Activated gamma-delta T cell treated with Interleukin-2 at 50 U/mL for 16 hours (primary cell): Measurements from ENCODE around the gene TRPM4.

ENCODE experiments used
- DNase-seq: peaks from one replicate; pipeline ENCODE4 v3.0.0-alpha.2; 2020

TRPM4 gene

GRCh38 chr19:49241769-49242168, 84.2 kb downstream of the TRPM4 start:
- no peak for DNase-seq

GRCh38 chr19:49243129-49243528, 85.5 kb downstream of the TRPM4 start:
- no peak for DNase-seq

GRCh38 chr19:49243726-49244125, 86.1 kb downstream of the TRPM4 start:
- DNase-seq, result no peak

- DNase-seq, result no peak
Observed at GRCh38 chr19:49244256-49244655, 86.7 kb downstream of the TRPM4 start.

- no peak for DNase-seq
Observed at GRCh38 chr19:49247676-49248075, 90.1 kb downstream of the TRPM4 start.

GRCh38 chr19:49249933-49250332, 92.3 kb downstream of the TRPM4 start:
- no peak for DNase-seq

GRCh38 chr19:49255674-49256073, 98.1 kb downstream of the TRPM4 start:
- DNase-seq, result no peak

- DNase-seq, result no peak
Observed at GRCh38 chr19:49256691-49257090, 99.1 kb downstream of the TRPM4 start.
